LHCN-M2 (cell line): ENCODE measurements around the gene UBTF. TPM values are rescaled to one million over a fixed set of nuclear protein-coding genes. Genes with fewer than 3 reads are reported as not detected.
A peak's percentile ranks its signal among the peaks of the same experiment; 100 is the strongest.

Experiments
- DNase-seq: peaks from one replicate; pipeline ENCODE4 v3.0.0-alpha.2; 2012; ENCODE audit warnings: low read depth
- total RNA-seq: library from RNA; depleted of rRNA; stranded (reverse); fragments of >200 nt; gene quantifications from 2 replicates; pipeline ENCODE4 v1.2.3, GENCODE V29; 2014

UBTF gene
- total RNA-seq, 1 experiment from 2014 or later = 66.5 TPM

GRCh38 chr17:44197980-44198720 lies 21.3 kb downstream of the UBTF start:
- peak; percentile 80 for DNase-seq

- DNase-seq = no peak
These were observed 22.4 kb downstream of the UBTF start for GRCh38 chr17:44197107-44197506.

GRCh38 chr17:44193326-44194084 lies 26.0 kb downstream of the UBTF start:
- DNase-seq = no peak

- DNase-seq = no peak
These were observed 26.7 kb downstream of the UBTF start for GRCh38 chr17:44192750-44193149.

GRCh38 chr17:44191941-44192496 lies 27.5 kb downstream of the UBTF start:
- no peak for DNase-seq

GRCh38 chr17:44191369-44191768 lies 28.1 kb downstream of the UBTF start:
- no peak for DNase-seq

- DNase-seq = no peak
These were observed 29.0 kb downstream of the UBTF start for GRCh38 chr17:44190481-44190880.

GRCh38 chr17:44188576-44189403 lies 30.7 kb downstream of the UBTF start:
- no peak for DNase-seq

GRCh38 chr17:44187131-44187899 lies 32.2 kb downstream of the UBTF start:
- no peak for DNase-seq

GRCh38 chr17:44186307-44187130 lies 33.0 kb downstream of the UBTF start, which contains the start of gene TMUB2:
TMUB2 (plus strand) TSS chr17:44186972; CDS start chr17:44187709, 737 bp downstream.
- peak; percentile 99 for DNase-seq

- DNase-seq = no peak
These were observed 35.2 kb downstream of the UBTF start for GRCh38 chr17:44184212-44184810.

GRCh38 chr17:44183024-44183423 lies 36.5 kb downstream of the UBTF start:
- no peak for DNase-seq

GRCh38 chr17:44178133-44178532 lies 41.3 kb downstream of the UBTF start:
- no peak for DNase-seq

- DNase-seq = no peak
These were observed 41.8 kb downstream of the UBTF start for GRCh38 chr17:44177640-44178039.

GRCh38 chr17:44176671-44177501 lies 42.6 kb downstream of the UBTF start:
- DNase-seq = no peak

GRCh38 chr17:44176257-44176656 lies 43.2 kb downstream of the UBTF start:
- no peak for DNase-seq

- DNase-seq = no peak
These were observed 45.0 kb downstream of the UBTF start for GRCh38 chr17:44174427-44174826.

GRCh38 chr17:44171931-44172455 lies 47.5 kb downstream of the UBTF start:
- no peak for DNase-seq
